ENCODE measurements around the gene STAP2. TPM values are rescaled to one million over a fixed set of nuclear protein-coding genes. Genes with fewer than 3 reads are reported as not detected.
A peak's percentile ranks its signal among the peaks of the same experiment; 100 is the strongest.

STAP2 gene
- total RNA-seq, 1 donor from 2014 or later = 11.8 TPM

DNA sequence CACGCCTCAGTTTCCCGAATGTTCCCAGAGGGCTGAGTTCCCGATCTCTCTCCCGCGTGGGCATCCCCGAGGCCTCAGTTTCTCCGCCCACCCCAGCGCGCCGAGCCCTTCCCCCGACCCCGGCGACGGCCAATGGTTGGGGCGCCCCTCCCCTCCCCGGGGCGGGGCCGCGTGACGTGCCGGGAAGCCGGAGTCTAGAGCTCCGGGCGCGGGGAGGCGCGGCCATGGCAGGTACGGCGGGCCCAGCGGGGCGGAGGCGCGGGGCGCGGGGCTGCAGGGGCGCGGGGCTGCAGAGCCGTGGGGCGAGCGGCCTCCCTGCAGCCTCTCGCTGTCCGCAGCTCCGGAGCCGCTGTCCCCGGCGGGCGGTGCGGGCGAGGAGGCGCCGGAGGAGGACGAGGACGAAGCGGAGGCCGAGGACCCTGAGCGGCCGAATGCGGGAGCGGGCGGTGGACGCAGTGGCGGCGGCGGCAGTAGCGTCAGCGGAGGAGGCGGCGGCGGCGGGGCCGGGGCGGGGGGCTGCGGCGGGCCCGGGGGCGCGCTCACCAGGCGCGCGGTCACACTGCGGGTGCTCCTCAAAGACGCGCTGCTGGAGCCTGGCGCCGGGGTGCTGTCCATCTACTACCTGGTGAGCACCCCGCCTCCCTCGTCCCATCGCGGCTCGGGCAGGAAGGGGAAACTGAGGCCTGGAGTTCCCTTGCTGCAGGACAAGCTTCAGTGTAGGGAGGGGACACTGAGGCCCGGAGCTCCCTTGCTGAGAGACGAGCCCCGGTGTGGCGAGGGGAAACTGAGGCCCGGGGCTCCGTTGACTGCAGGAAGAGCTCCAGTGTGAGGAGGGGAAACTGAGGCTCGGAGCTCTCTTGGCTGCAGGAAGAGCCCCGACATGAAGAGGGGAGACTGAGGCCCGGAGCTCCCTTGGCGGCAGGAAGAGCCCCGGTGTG, 5.0 kb upstream of the STAP2 start, which contains the start of gene MPND:
Gene MPND (plus strand): TSS at position 193 of the 938 bp plus-strand sequence. CDS start 32 bp downstream, at position 225.
- intact Hi-C loops (cut with DNase I) = no loop called here
- TF ChIP-seq, protein P1, sequence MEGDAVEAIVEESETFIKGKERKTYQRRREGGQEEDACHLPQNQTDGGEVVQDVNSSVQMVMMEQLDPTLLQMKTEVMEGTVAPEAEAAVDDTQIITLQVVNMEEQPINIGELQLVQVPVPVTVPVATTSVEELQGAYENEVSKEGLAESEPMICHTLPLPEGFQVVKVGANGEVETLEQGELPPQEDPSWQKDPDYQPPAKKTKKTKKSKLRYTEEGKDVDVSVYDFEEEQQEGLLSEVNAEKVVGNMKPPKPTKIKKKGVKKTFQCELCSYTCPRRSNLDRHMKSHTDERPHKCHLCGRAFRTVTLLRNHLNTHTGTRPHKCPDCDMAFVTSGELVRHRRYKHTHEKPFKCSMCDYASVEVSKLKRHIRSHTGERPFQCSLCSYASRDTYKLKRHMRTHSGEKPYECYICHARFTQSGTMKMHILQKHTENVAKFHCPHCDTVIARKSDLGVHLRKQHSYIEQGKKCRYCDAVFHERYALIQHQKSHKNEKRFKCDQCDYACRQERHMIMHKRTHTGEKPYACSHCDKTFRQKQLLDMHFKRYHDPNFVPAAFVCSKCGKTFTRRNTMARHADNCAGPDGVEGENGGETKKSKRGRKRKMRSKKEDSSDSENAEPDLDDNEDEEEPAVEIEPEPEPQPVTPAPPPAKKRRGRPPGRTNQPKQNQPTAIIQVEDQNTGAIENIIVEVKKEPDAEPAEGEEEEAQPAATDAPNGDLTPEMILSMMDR (IDR thresholded peaks at IDR 0.05) = no peak
- Histone ChIP-seq H3K27me3 (ENCODE audit: low read depth) (no peaks in the 10 kb centered on the region), H3K9me3 (no peaks in the 10 kb centered on the region), H3K27ac (peak within 1 kb of the TSS; percentile 91), H3K4me1 (peaks cover 19% of the 10 kb centered on the region), H3K36me3 (peaks cover 15% of the 10 kb centered on the region), H3K4me3 (peak within 1 kb of the TSS; percentile 89)
- ATAC-seq (peak; percentile 92 to 93), DNase-seq (peak; percentile 96)

DNA sequence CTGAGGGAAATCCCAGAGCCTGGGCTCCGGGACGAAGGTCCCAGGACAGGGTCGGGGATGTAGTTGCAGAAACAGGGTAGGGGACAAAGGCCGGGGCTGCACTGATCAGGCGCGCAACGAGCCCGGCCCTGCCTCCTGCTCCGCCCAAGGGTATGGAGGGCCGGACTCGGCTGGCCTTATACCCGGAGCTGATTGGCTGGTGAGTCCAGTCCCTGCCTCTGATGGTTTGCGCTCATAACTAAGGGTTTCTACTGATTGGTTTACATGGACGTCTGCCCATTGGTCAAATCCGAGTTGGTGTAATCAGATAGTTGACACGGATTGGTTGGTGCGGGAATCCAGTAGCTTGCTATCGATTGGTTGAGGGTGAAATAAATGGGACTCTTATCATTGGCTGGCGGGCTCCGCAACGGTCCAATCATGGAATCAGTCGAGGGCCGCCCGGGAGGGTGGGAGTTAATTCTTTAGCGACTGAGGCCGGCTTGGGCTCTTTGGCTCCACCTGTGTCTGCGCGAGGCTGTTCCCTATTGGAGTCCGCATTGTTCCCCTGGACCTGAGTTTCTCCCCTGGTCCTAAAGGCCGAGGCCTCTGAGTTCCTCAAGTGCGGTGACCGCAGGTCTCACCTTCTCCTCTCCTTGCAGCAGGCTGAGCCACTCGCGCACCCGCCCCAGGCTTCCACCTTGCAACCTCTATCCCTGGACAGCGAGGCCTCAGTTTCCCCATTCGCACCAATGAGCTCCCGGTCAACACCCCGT, 4.2 kb upstream of the STAP2 start:
- intact Hi-C loops (cut with DNase I) = no loop called here
- Histone ChIP-seq H3K4me3 (peak overlapping the region; percentile 89), H3K27ac (peak overlapping the region; percentile 91), H3K36me3 (peaks cover 12% of the 10 kb centered on the region), H3K9me3 (no peaks in the 10 kb centered on the region), H3K27me3 (ENCODE audit: low read depth) (no peaks in the 10 kb centered on the region), H3K4me1 (peaks cover 25% of the 10 kb centered on the region)
- TF ChIP-seq, protein P1 (IDR thresholded peaks at IDR 0.05) = peak; percentile 46
- ATAC-seq (peak; percentile 95 to 96), DNase-seq (peak; percentile 96)

DNA sequence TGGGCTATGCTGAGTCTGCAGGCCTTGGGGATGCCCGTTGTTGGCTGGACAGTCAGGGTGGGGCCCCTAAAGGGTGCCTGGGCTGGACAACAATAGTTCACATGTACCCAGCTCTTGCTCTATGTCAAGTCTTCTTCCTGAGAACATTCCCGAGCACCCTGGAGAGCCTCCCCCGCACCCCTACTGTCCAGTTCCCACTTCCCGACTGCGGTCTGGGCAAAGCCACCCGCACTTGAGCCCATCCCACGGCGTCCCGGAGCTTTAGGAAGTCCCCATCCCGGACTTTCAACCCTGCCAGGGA, 3.6 kb upstream of the STAP2 start:
- Histone ChIP-seq H3K36me3 (peaks cover 8% of the 10 kb centered on the region), H3K27me3 (ENCODE audit: low read depth) (no peaks in the 10 kb centered on the region), H3K4me1 (peaks cover 26% of the 10 kb centered on the region), H3K9me3 (no peaks in the 10 kb centered on the region), H3K27ac (peak overlapping the region; percentile 90), H3K4me3 (peak overlapping the region; percentile 89)
- intact Hi-C loops (cut with DNase I) = no loop called here
- TF ChIP-seq, protein P1 (IDR thresholded peaks at IDR 0.05) = no peak
- no peak for DNase-seq
- peak; percentile 1 to 11 for ATAC-seq

DNA sequence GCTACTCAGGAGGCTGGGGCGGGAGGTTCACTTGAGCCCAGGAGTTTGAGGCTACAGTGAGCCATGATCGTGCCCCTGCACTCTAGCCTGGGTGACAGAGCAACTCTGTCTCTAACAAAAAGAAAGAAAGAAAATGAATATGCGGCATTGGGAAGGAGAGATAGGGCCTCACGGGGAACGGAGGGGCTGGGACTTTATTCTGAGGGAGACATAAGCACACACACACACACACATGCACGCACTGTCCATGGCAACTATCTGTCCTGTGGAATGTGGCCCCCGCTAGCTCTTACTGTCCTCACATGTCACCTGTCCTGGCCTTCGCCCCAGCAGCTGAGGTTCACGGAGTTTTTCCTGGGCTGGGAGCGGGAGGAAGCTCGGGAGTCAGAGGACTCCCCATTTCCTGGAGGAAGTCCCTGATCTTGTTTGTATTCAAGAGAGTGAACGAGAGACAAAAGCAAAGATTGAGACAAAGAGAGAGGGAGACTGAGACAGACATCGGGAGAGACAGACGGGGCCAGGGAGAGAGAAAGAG, 654 bp downstream of the STAP2 start:
- Histone ChIP-seq H3K27me3 (ENCODE audit: low read depth) (no peaks in the 10 kb centered on the region), H3K4me3 (peak overlapping the region; percentile 58), H3K4me1 (peaks cover 19% of the 10 kb centered on the region), H3K9me3 (no peaks in the 10 kb centered on the region), H3K36me3 (no peaks in the 10 kb centered on the region), H3K27ac (peak overlapping the region; percentile 76)
- intact Hi-C loops (cut with DNase I) = no loop called here
- TF ChIP-seq, protein P1 (IDR thresholded peaks at IDR 0.05) = no peak
- DNase-seq (no peak), ATAC-seq (no peak)

DNA sequence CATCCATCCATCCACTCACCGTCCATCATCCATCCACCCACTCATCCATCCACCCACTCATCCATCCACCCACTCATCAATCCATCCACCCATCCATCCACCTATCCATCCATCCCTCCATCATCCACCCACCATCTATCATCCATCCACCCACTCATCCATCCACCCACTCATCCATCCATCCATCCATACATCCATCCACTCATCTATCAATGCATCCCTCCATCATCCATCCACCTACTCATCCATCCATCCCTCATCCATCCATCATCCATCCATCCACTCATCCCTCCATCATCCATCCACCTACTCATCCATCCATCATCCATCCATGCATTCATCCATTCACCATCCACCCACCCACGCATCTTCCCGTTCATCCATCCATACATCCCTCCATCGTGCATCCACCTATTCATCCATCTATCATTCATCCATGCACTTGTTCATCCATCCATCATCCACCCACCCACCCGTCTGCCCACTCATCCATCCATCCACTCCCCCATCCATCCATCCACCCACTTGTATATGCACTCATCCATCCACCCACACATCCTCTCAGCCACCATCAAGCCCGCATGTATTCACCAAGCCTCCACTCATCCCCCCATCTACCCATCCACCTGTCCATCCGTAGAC, 3.6 kb downstream of the STAP2 start:
- no peak for DNase-seq
- intact Hi-C loops (cut with DNase I) = no loop called here

More for the DNA sequence above, 3.6 kb downstream of the STAP2 start:
- H3K36me3 ChIP-seq = no peaks in the 10 kb centered on the region
- no peak overlapping the region for H3K4me3 ChIP-seq
- no peaks in the 10 kb centered on the region for H3K27me3 ChIP-seq (ENCODE audit: low read depth)
- ATAC-seq = no peak
- TF ChIP-seq, protein P1 (IDR thresholded peaks at IDR 0.05) = no peak
- no peaks in the 10 kb centered on the region for H3K9me3 ChIP-seq
- H3K27ac ChIP-seq = no peak overlapping the region
- peaks cover 13% of the 10 kb centered on the region for H3K4me1 ChIP-seq
